Activated CD8-positive, alpha-beta T cell treated with anti-CD3 and anti-CD28 coated beads, Interleukin-2, amount 10 ng/mL, durations not matched to agents 7 days and 5 days (primary cell): ENCODE measurements around the gene FOXM1. TPM values are rescaled to one million over a fixed set of nuclear protein-coding genes. Genes with fewer than 3 reads are reported as not detected.
A peak's percentile ranks its signal among the peaks of the same experiment; 100 is the strongest.

Experiments
- ATAC-seq: fragments of 150-1000 bp; cut with Tn5 transposase; one replicate; pipeline ENCODE4 v1.10.0; 2021; ENCODE audit warnings: moderate library complexity
- CTCF ChIA-PET: fragments of 350-600 bp; sonication (Branson Sonifier 250); formaldehyde crosslinking; loops from one replicate; lab custom pipeline; 2021; ENCODE audit warnings: antibody characterized with exemption; lab: Charles Lee
- POLR2A ChIA-PET: fragments of 350-600 bp; sonication (Branson Sonifier 250); formaldehyde crosslinking; loops from one replicate; lab custom pipeline; 2021; ENCODE audit warnings: antibody characterized with exemption; lab: Charles Lee
- DNase-seq: peaks from one replicate; pipeline ENCODE4 v3.0.0-alpha.2; 2020
- H3K27ac Mint-ChIP-seq: one replicate; pipeline ENCODE4 v1.8.0; 2021; ENCODE audit warnings: mild to moderate bottlenecking, mixed read lengths
- H3K27me3 Mint-ChIP-seq: one replicate; pipeline ENCODE4 v1.8.0; 2021; ENCODE audit warnings: low read depth, mixed read lengths
- H3K36me3 Mint-ChIP-seq: one replicate; pipeline ENCODE4 v1.8.0; 2021; ENCODE audit warnings: low read depth, mixed read lengths
- H3K4me1 Mint-ChIP-seq: one replicate; pipeline ENCODE4 v1.8.0; 2021; ENCODE audit warnings: low read depth, mixed read lengths
- H3K4me3 Mint-ChIP-seq: one replicate; pipeline ENCODE4 v1.8.0; 2021; ENCODE audit warnings: mild to moderate bottlenecking, mixed read lengths
- H3K9me3 Mint-ChIP-seq: one replicate; pipeline ENCODE4 v1.8.0; 2022; ENCODE audit warnings: mixed read lengths; ENCODE audit not compliant: insufficient read depth
- total RNA-seq, 2 experiments: library from RNA; stranded (reverse); gene quantifications; one replicate each; pipeline ENCODE4 v1.2.3, GENCODE V29; 2021

FOXM1 gene
- total RNA-seq, 2 experiments from 2014 or later = 138 to 142 TPM

- DNase-seq (no peak), ATAC-seq (no peak)
- no peak overlapping the region for H3K27ac Mint-ChIP-seq
- H3K4me1 Mint-ChIP-seq = no peaks in the 10 kb centered on the region
- H3K27me3 Mint-ChIP-seq = no peaks in the 10 kb centered on the region
- ChIA-PET CTCF (no interaction called here), POLR2A (interaction anchor here (0.7 to 1.6 kb wide), 3 partner anchors 11 to 21 kb away, joined by 3 to 6 read pairs (median 4); partner anchors contain the start of genes FOXM1 and RHNO1)
- H3K36me3 Mint-ChIP-seq = peaks cover 26% of the 10 kb centered on the region
- H3K9me3 Mint-ChIP-seq = no peaks in the 10 kb centered on the region
- no peak overlapping the region for H3K4me3 Mint-ChIP-seq
Observed at GRCh38 chr12:2856051-2856450, 20.9 kb downstream of the FOXM1 start.

GRCh38 chr12:2855546-2855945, 21.4 kb downstream of the FOXM1 start:
- Mint-ChIP-seq H3K27ac (no peak overlapping the region), H3K27me3 (no peaks in the 10 kb centered on the region), H3K36me3 (peaks cover 25% of the 10 kb centered on the region), H3K9me3 (no peaks in the 10 kb centered on the region), H3K4me1 (no peaks in the 10 kb centered on the region), H3K4me3 (no peak overlapping the region)
- POLR2A ChIA-PET = interaction anchor here (1.2 to 1.4 kb wide), 2 partner anchors 11 to 21 kb away, joined by 4 to 6 read pairs; partner anchors contain the start of genes FOXM1 and RHNO1
- no peak for ATAC-seq
- no peak for DNase-seq
- CTCF ChIA-PET = interaction anchor here (2.3 kb wide), 1 partner anchor 89 kb away, joined by 17 read pairs; no protein-coding TSS in a partner anchor

- no peaks in the 10 kb centered on the region for H3K27me3 Mint-ChIP-seq
- CTCF ChIA-PET = interaction anchor here (1.0 to 2.3 kb wide), 11 partner anchors 9 to 180 kb away, joined by 3 to 17 read pairs (median 5); partner anchors contain the start of genes FOXM1, RHNO1 and TULP3
- H3K4me1 Mint-ChIP-seq = no peaks in the 10 kb centered on the region
- no peak overlapping the region for H3K27ac Mint-ChIP-seq
- POLR2A ChIA-PET = interaction anchor here (1.1 to 1.2 kb wide), 2 partner anchors 10 to 22 kb away, joined by 4 read pairs; partner anchors contain the start of genes FOXM1 and RHNO1
- H3K9me3 Mint-ChIP-seq = no peaks in the 10 kb centered on the region
- H3K36me3 Mint-ChIP-seq = peaks cover 19% of the 10 kb centered on the region
- DNase-seq (no peak), ATAC-seq (no peak)
- no peak overlapping the region for H3K4me3 Mint-ChIP-seq
Observed at GRCh38 chr12:2854669-2855453, 22.1 kb downstream of the FOXM1 start.

GRCh38 chr12:2853626-2854025, 23.3 kb downstream of the FOXM1 start:
- no peaks in the 10 kb centered on the region for H3K4me1 Mint-ChIP-seq
- no peak overlapping the region for H3K27ac Mint-ChIP-seq
- H3K9me3 Mint-ChIP-seq = no peaks in the 10 kb centered on the region
- H3K4me3 Mint-ChIP-seq = no peak overlapping the region
- ATAC-seq (peak; percentile 65), DNase-seq (peak; percentile 54)
- no peaks in the 10 kb centered on the region for H3K27me3 Mint-ChIP-seq
- H3K36me3 Mint-ChIP-seq = peaks cover 8% of the 10 kb centered on the region
- POLR2A ChIA-PET = interaction anchor here (1.1 kb wide), 1 partner anchor 23 kb away, joined by 4 read pairs; the partner anchor contains the start of genes FOXM1 and RHNO1
- CTCF ChIA-PET = interaction anchor here (1.0 to 2.3 kb wide), 14 partner anchors 8 to 181 kb away, joined by 3 to 17 read pairs (median 4); partner anchors contain the start of genes FOXM1, RHNO1 and TULP3

- no peak overlapping the region for H3K27ac Mint-ChIP-seq
- no peaks in the 10 kb centered on the region for H3K36me3 Mint-ChIP-seq
- ChIA-PET CTCF (interaction anchor here (1.4 kb wide), 1 partner anchor 92 kb away, joined by 4 read pairs; no protein-coding TSS in a partner anchor), POLR2A (interaction anchor here (0.6 kb wide), 1 partner anchor 1551 kb away, joined by 6 read pairs; no protein-coding TSS in a partner anchor)
- no peak overlapping the region for H3K4me3 Mint-ChIP-seq
- no peak for DNase-seq
- H3K27me3 Mint-ChIP-seq = no peaks in the 10 kb centered on the region
- H3K9me3 Mint-ChIP-seq = no peaks in the 10 kb centered on the region
- no peak for ATAC-seq
- no peaks in the 10 kb centered on the region for H3K4me1 Mint-ChIP-seq
Observed at GRCh38 chr12:2851931-2852330, 25.0 kb downstream of the FOXM1 start.

GRCh38 chr12:2845280-2845679, 31.7 kb downstream of the FOXM1 start:
- peaks cover 4% of the 10 kb centered on the region for H3K36me3 Mint-ChIP-seq
- no peaks in the 10 kb centered on the region for H3K27me3 Mint-ChIP-seq
- CTCF ChIA-PET = interaction anchor here (1.0 to 3.1 kb wide), 7 partner anchors 9 to 162 kb away, joined by 3 to 11 read pairs (median 4); no protein-coding TSS in a partner anchor
- DNase-seq = no peak
- H3K4me1 Mint-ChIP-seq = no peaks in the 10 kb centered on the region
- POLR2A ChIA-PET = interaction anchor here (0.9 to 1.3 kb wide), 3 partner anchors 10 to 32 kb away, joined by 3 to 4 read pairs (median 3); partner anchors contain the start of genes FOXM1, RHNO1 and TEX52
- no peak for ATAC-seq
- no peaks in the 10 kb centered on the region for H3K9me3 Mint-ChIP-seq
- H3K27ac Mint-ChIP-seq = no peak overlapping the region
- H3K4me3 Mint-ChIP-seq = no peak overlapping the region

- H3K27ac Mint-ChIP-seq = no peak overlapping the region
- ATAC-seq (no peak), DNase-seq (no peak)
- no peaks in the 10 kb centered on the region for H3K9me3 Mint-ChIP-seq
- H3K4me3 Mint-ChIP-seq = no peak overlapping the region
- no peaks in the 10 kb centered on the region for H3K4me1 Mint-ChIP-seq
- CTCF ChIA-PET = interaction anchor here (1.0 to 3.1 kb wide), 5 partner anchors 9 to 162 kb away, joined by 3 to 11 read pairs (median 5); no protein-coding TSS in a partner anchor
- H3K27me3 Mint-ChIP-seq = no peaks in the 10 kb centered on the region
- peaks cover 5% of the 10 kb centered on the region for H3K36me3 Mint-ChIP-seq
- POLR2A ChIA-PET = interaction anchor here (1.2 to 1.3 kb wide), 2 partner anchors 10 to 32 kb away, joined by 3 to 4 read pairs; partner anchors contain the start of genes FOXM1 and RHNO1
Observed at GRCh38 chr12:2844786-2845185, 32.2 kb downstream of the FOXM1 start.

- Mint-ChIP-seq H3K4me3 (no peak overlapping the region), H3K36me3 (peaks cover 10% of the 10 kb centered on the region), H3K27me3 (no peaks in the 10 kb centered on the region), H3K9me3 (no peaks in the 10 kb centered on the region), H3K27ac (no peak overlapping the region), H3K4me1 (no peaks in the 10 kb centered on the region)
- CTCF ChIA-PET = no interaction called here
- POLR2A ChIA-PET = no interaction called here
- DNase-seq (no peak), ATAC-seq (no peak)
Observed at GRCh38 chr12:2842948-2843347, 34.0 kb downstream of the FOXM1 start.

GRCh38 chr12:2841056-2841650, 35.8 kb downstream of the FOXM1 start:
- H3K4me1 Mint-ChIP-seq = no peaks in the 10 kb centered on the region
- DNase-seq = no peak
- POLR2A ChIA-PET = no interaction called here
- CTCF ChIA-PET = no interaction called here
- ATAC-seq = no peak
- H3K9me3 Mint-ChIP-seq = no peaks in the 10 kb centered on the region
- H3K27me3 Mint-ChIP-seq = no peaks in the 10 kb centered on the region
- H3K36me3 Mint-ChIP-seq = peaks cover 13% of the 10 kb centered on the region
- no peak overlapping the region for H3K4me3 Mint-ChIP-seq
- H3K27ac Mint-ChIP-seq = no peak overlapping the region

- Mint-ChIP-seq H3K4me3 (no peak overlapping the region), H3K9me3 (no peaks in the 10 kb centered on the region), H3K27me3 (no peaks in the 10 kb centered on the region), H3K27ac (no peak overlapping the region), H3K36me3 (peaks cover 10% of the 10 kb centered on the region), H3K4me1 (no peaks in the 10 kb centered on the region)
- no peak for DNase-seq
- no peak for ATAC-seq
- POLR2A ChIA-PET = no interaction called here
- CTCF ChIA-PET = no interaction called here
Observed at GRCh38 chr12:2836574-2836973, 40.4 kb downstream of the FOXM1 start.

GRCh38 chr12:2835691-2836403, 41.1 kb downstream of the FOXM1 start:
- POLR2A ChIA-PET = interaction anchor here (1.0 kb wide), 1 partner anchor 41 kb away, joined by 5 read pairs; the partner anchor contains the start of genes FOXM1 and RHNO1
- H3K4me3 Mint-ChIP-seq = no peak overlapping the region
- H3K36me3 Mint-ChIP-seq = peaks cover 14% of the 10 kb centered on the region
- no peaks in the 10 kb centered on the region for H3K27me3 Mint-ChIP-seq
- no peak for ATAC-seq
- DNase-seq = no peak
- no peaks in the 10 kb centered on the region for H3K4me1 Mint-ChIP-seq
- CTCF ChIA-PET = no interaction called here
- H3K27ac Mint-ChIP-seq = no peak overlapping the region
- H3K9me3 Mint-ChIP-seq = no peaks in the 10 kb centered on the region
